ENCODE data around the gene RAD51B.

RAD51B gene

GRCh38 chr14:67955261-67955660 is 135.7 kb downstream of the RAD51B start:
- no peak for DNase-seq (ENCODE audit: low read depth)
- no peak overlapping the region for H3K4me3 ChIP-seq (ENCODE audit: low read length)
- no peak for TF ChIP-seq CTCF (conservative IDR thresholded peaks at IDR 0.05; ENCODE audit: low read depth, low read length)

- TF ChIP-seq CTCF (conservative IDR thresholded peaks at IDR 0.05; ENCODE audit: low read depth, low read length): no peak
- DNase-seq (ENCODE audit: low read depth): no peak
- no peak overlapping the region for H3K4me3 ChIP-seq (ENCODE audit: low read length)
Observed at GRCh38 chr14:67957946-67958345, 138.4 kb downstream of the RAD51B start.

GRCh38 chr14:67961676-67962075 is 142.1 kb downstream of the RAD51B start:
- DNase-seq (ENCODE audit: low read depth): no peak
- no peak for TF ChIP-seq CTCF (conservative IDR thresholded peaks at IDR 0.05; ENCODE audit: low read depth, low read length)
- H3K4me3 ChIP-seq (ENCODE audit: low read length): no peak overlapping the region

- no peak for DNase-seq (ENCODE audit: low read depth)
- no peak for TF ChIP-seq CTCF (conservative IDR thresholded peaks at IDR 0.05; ENCODE audit: low read depth, low read length)
- no peak overlapping the region for H3K4me3 ChIP-seq (ENCODE audit: low read length)
Observed at GRCh38 chr14:67962215-67962644, 142.7 kb downstream of the RAD51B start.

- H3K4me3 ChIP-seq (ENCODE audit: low read length): no peak overlapping the region
- no peak for TF ChIP-seq CTCF (conservative IDR thresholded peaks at IDR 0.05; ENCODE audit: low read depth, low read length)
Observed at GRCh38 chr14:67963545-67963944, 144.0 kb downstream of the RAD51B start.

GRCh38 chr14:67963960-67964812 is 144.6 kb downstream of the RAD51B start:
- no peak for TF ChIP-seq CTCF (conservative IDR thresholded peaks at IDR 0.05; ENCODE audit: low read depth, low read length)
- no peak for DNase-seq (ENCODE audit: low read depth)
- no peak overlapping the region for H3K4me3 ChIP-seq (ENCODE audit: low read length)

More at GRCh38 chr14:67963545-67963944, 144.0 kb downstream of the RAD51B start:
- no peak for DNase-seq (ENCODE audit: low read depth)

- H3K4me3 ChIP-seq (ENCODE audit: low read length): no peak overlapping the region
- DNase-seq (ENCODE audit: low read depth): no peak
- no peak for TF ChIP-seq CTCF (conservative IDR thresholded peaks at IDR 0.05; ENCODE audit: low read depth, low read length)
Observed at GRCh38 chr14:67965696-67966095, 146.1 kb downstream of the RAD51B start.
